Upper lobe of right lung (tissue), 1 donor: ENCODE results near the gene METAP2. TPM values are rescaled to one million over a fixed set of nuclear protein-coding genes. Genes with fewer than 3 reads are reported as not detected.

Source experiments
- ATAC-seq: fragments of 200-7000 bp; cut with Tn5 transposase; one replicate; pipeline ENCODE4 v1.9.1; 2020; ENCODE audit warnings: mild to moderate bottlenecking, moderate library complexity
- DNase-seq: peaks from one replicate; pipeline ENCODE4 v3.0.0-alpha.2; 2020
- H3K27ac ChIP-seq: fragments of 200-600 bp; one replicate; pipeline ENCODE4 v1.8.0; 2022
- H3K27me3 ChIP-seq: fragments of 200-600 bp; one replicate; pipeline ENCODE4 v1.8.0; 2022; ENCODE audit warnings: mild to moderate bottlenecking
- H3K36me3 ChIP-seq: fragments of 200-600 bp; one replicate; pipeline ENCODE4 v1.8.0; 2022
- H3K4me1 ChIP-seq: fragments of 200-600 bp; one replicate; pipeline ENCODE4 v1.8.0; 2022
- H3K4me3 ChIP-seq: fragments of 200-600 bp; one replicate; pipeline ENCODE4 v1.8.0; 2022; ENCODE audit warnings: mild to moderate bottlenecking
- H3K9me3 ChIP-seq: fragments of 200-600 bp; one replicate; pipeline ENCODE4 v1.8.0; 2022
- CTCF ChIP-seq: fragments of 200-600 bp; IDR thresholded peaks from one replicate; pipeline ENCODE4 v1.8.0; 2022; ENCODE audit warnings: antibody characterized with exemption
- intact Hi-C: fragments of 100-400 bp; cut with DNase I; formaldehyde crosslinking; loops from one replicate; pipeline ENCODE4 v1.11.0; 2022
- total RNA-seq: library from RNA; stranded (reverse); fragmentation: NEBNext Ultra II Directional; extraction: Animal tissue kit (Norgen Biotek cat#: 25700); gene quantifications from one replicate; pipeline ENCODE4 v1.2.1, GENCODE V29; 2021
- donor health status: DM: no; HTN: yes; CAD: no; lungs with severe emphysema.

METAP2 gene
- total RNA-seq, 1 donor from 2014 or later, result 53.8 TPM

- H3K36me3 ChIP-seq, result no peaks in the 10 kb centered on the region
- no peaks in the 10 kb centered on the region for H3K4me1 ChIP-seq
- no peaks in the 10 kb centered on the region for H3K27me3 ChIP-seq
- H3K9me3 ChIP-seq, result no peaks in the 10 kb centered on the region
- no peak for TF ChIP-seq CTCF
- ATAC-seq, result no peak
- intact Hi-C loops, result no loop called here
- H3K4me3 ChIP-seq, result no peak overlapping the region
- no peak overlapping the region for H3K27ac ChIP-seq
- DNase-seq, result no peak
Measured at GRCh38 chr12:95541436-95541835, 67.5 kb downstream of the METAP2 start.

GRCh38 chr12:95543305-95543704 lies 69.4 kb downstream of the METAP2 start:
- intact Hi-C loops, result no loop called here
- H3K4me3 ChIP-seq, result no peak overlapping the region
- no peaks in the 10 kb centered on the region for H3K4me1 ChIP-seq
- TF ChIP-seq CTCF, result no peak
- no peaks in the 10 kb centered on the region for H3K36me3 ChIP-seq
- no peaks in the 10 kb centered on the region for H3K9me3 ChIP-seq
- ATAC-seq (no peak), DNase-seq (no peak)
- H3K27me3 ChIP-seq, result peaks cover 5% of the 10 kb centered on the region
- no peak overlapping the region for H3K27ac ChIP-seq

- Histone ChIP-seq H3K4me1 (no peaks in the 10 kb centered on the region), H3K9me3 (no peaks in the 10 kb centered on the region), H3K36me3 (no peaks in the 10 kb centered on the region), H3K4me3 (no peak overlapping the region), H3K27ac (no peak overlapping the region), H3K27me3 (peaks cover 8% of the 10 kb centered on the region)
- ATAC-seq, result no peak
- no peak for DNase-seq
- no peak for TF ChIP-seq CTCF
- intact Hi-C loops, result no loop called here
Measured at GRCh38 chr12:95544756-95545155, 70.8 kb downstream of the METAP2 start.

- Histone ChIP-seq H3K27ac (no peak overlapping the region), H3K4me3 (no peak overlapping the region), H3K27me3 (peaks cover 8% of the 10 kb centered on the region), H3K4me1 (no peaks in the 10 kb centered on the region), H3K9me3 (no peaks in the 10 kb centered on the region), H3K36me3 (no peaks in the 10 kb centered on the region)
- no peak for DNase-seq
- TF ChIP-seq CTCF, result no peak
- no peak for ATAC-seq
- intact Hi-C loops, result no loop called here
Measured at GRCh38 chr12:95545303-95545702, 71.4 kb downstream of the METAP2 start.

GRCh38 chr12:95545731-95546490 lies 72.0 kb downstream of the METAP2 start:
- DNase-seq (no peak), ATAC-seq (no peak)
- TF ChIP-seq CTCF, result no peak
- H3K27me3 ChIP-seq, result peaks cover 8% of the 10 kb centered on the region
- H3K27ac ChIP-seq, result no peak overlapping the region
- H3K4me3 ChIP-seq, result no peak overlapping the region
- intact Hi-C loops, result no loop called here
- no peaks in the 10 kb centered on the region for H3K36me3 ChIP-seq
- no peaks in the 10 kb centered on the region for H3K4me1 ChIP-seq
- no peaks in the 10 kb centered on the region for H3K9me3 ChIP-seq

GRCh38 chr12:95546491-95546813 lies 72.5 kb downstream of the METAP2 start:
- H3K27ac ChIP-seq, result no peak overlapping the region
- intact Hi-C loops, result no loop called here
- no peaks in the 10 kb centered on the region for H3K36me3 ChIP-seq
- ATAC-seq, result no peak
- no peaks in the 10 kb centered on the region for H3K9me3 ChIP-seq
- H3K4me3 ChIP-seq, result no peak overlapping the region
- H3K27me3 ChIP-seq, result peaks cover 8% of the 10 kb centered on the region
- H3K4me1 ChIP-seq, result no peaks in the 10 kb centered on the region
- no peak for DNase-seq
- TF ChIP-seq CTCF, result no peak
